Body of pancreas (tissue), 4 donors: Measurements from ENCODE around the gene ARHGAP4. TPM values are rescaled to one million over a fixed set of nuclear protein-coding genes. Genes with fewer than 3 reads are reported as not detected.

ENCODE experiments used
- ATAC-seq: fragments of 150-250 bp; one replicate; pipeline ENCODE4 v1.9.1; 2016
- DNase-seq, 4 donors: peaks; one replicate each; pipeline ENCODE4 v3.0.0-alpha.2; 2019
- H3K27ac ChIP-seq, 4 donors: fragments of 200-600 bp; sonication (generic); 1 replicate in 3 of 4; 2 replicates in 1 of 4; pipeline versions ENCODE4 v1.5.1 to v1.6.1; 2016 to 2019; ENCODE audit warnings: mild to moderate bottlenecking in 1 of 4, mixed read lengths in 1 of 4, moderate library complexity in 1 of 4
- H3K27me3 ChIP-seq, 2 donors: fragments of 200-600 bp; sonication (generic); one replicate each; pipeline ENCODE4 v1.6.0; 2016; ENCODE audit warnings: mild to moderate bottlenecking in 1 of 2
- H3K36me3 ChIP-seq, 2 donors: fragments of 200-600 bp; sonication (generic); replicated peaks in 1 of 2; 2 replicates each; pipeline ENCODE4 v1.5.1; 2016; ENCODE audit warnings: low read depth in 2 of 2; ENCODE audit not compliant: insufficient read depth in 1 of 2
- H3K4me1 ChIP-seq: fragments of 200-600 bp; sonication (generic); one replicate; pipeline ENCODE4 v1.6.0; 2016
- H3K4me3 ChIP-seq, 2 donors: fragments of 200-600 bp; sonication (generic); 1 replicate in 1 of 2; 2 replicates in 1 of 2; pipeline ENCODE4 v1.5.1; 2016 to 2019
- H3K9me3 ChIP-seq, 3 donors: fragments of 200-600 bp; sonication (generic); 1 replicate in 2 of 3; 2 replicates in 1 of 3; pipeline ENCODE4 v1.5.1; 2016
- CTCF ChIP-seq, 7 experiments: fragments of 450-650 bp in 4 of 7; fragments of 200-600 bp in 3 of 7; sonication (generic) in 3 of 7; IDR thresholded peaks; one replicate each; pipeline ENCODE4 v1.5.1; 2016 to 2019; ENCODE audit warnings: antibody characterized with exemption in 7 of 7
- POLR2A ChIP-seq, 3 donors: fragments of 450-650 bp; IDR thresholded peaks; one replicate each; pipeline ENCODE4 v1.6.1; 2016; ENCODE audit warnings: antibody characterized with exemption in 3 of 3, mild to moderate bottlenecking in 2 of 3
- WGBS, 2 donors: methylation state at CpG; one replicate each; pipeline ENCODE4 v1.1.5; 2017; 5-methylcytosine and 5-hydroxymethylcytosine counted together
- intact Hi-C: fragments of 100-400 bp; cut with DNase I; formaldehyde crosslinking; loops from one replicate; pipeline ENCODE4 v1.15.1; 2023
- total RNA-seq, 2 donors: library from RNA; depleted of rRNA; stranded (reverse); fragments of >200 nt; gene quantifications; one replicate each; pipeline ENCODE4 v1.1.0, GENCODE V29; 2016

ARHGAP4 gene
- total RNA-seq, 2 donors from 2014 or later = 8.6 to 16.6 TPM

- H3K27ac ChIP-seq = no peak overlapping the region
- no peaks in the 10 kb centered on the region for H3K4me1 ChIP-seq
- 48% methylated on average over 3 of the region's 3 CpGs; no CpG with 5 or more reads in 1 of the 2 donors for WGBS, 2 donors
- no peaks in the 10 kb centered on the region for H3K36me3 ChIP-seq
- no peaks in the 10 kb centered on the region for H3K9me3 ChIP-seq
- DNase-seq (no peak), ATAC-seq (no peak)
- TF ChIP-seq CTCF (IDR thresholded peaks at IDR 0.05) (no peak), POLR2A (IDR thresholded peaks at IDR 0.05) (no peak)
- intact Hi-C loops = no loop called here
- no peak overlapping the region for H3K4me3 ChIP-seq
- H3K27me3 ChIP-seq = no peaks in the 10 kb centered on the region
These were observed 50.0 kb downstream of the ARHGAP4 start for GRCh38 chrX:153876112-153876491.

- intact Hi-C loops = no loop called here
- TF ChIP-seq CTCF (IDR thresholded peaks at IDR 0.05) = no peak
- TF ChIP-seq POLR2A (IDR thresholded peaks at IDR 0.05) = no peak
- ATAC-seq (peak; percentile 73), DNase-seq (peak; percentile 33 to 60 (median 48))
- no peaks in the 10 kb centered on the region for H3K27me3 ChIP-seq
- H3K27ac ChIP-seq = no peak overlapping the region
- H3K4me3 ChIP-seq = no peak overlapping the region
- no peaks in the 10 kb centered on the region for H3K36me3 ChIP-seq
- H3K4me1 ChIP-seq = no peaks in the 10 kb centered on the region
- WGBS, 2 donors = 1 to 2% methylated on average over 7 to 37 of the region's 42 CpGs
- H3K9me3 ChIP-seq = no peaks in the 10 kb centered on the region
These were observed 50.5 kb downstream of the ARHGAP4 start for GRCh38 chrX:153875391-153876111.

- WGBS, 2 donors = 69 to 86% methylated on average over 7 to 11 of the region's 13 CpGs
- ATAC-seq = no peak
- no peak overlapping the region for H3K4me3 ChIP-seq
- intact Hi-C loops = no loop called here
- H3K9me3 ChIP-seq = no peaks in the 10 kb centered on the region
- H3K27ac ChIP-seq = no peak overlapping the region
- TF ChIP-seq POLR2A (IDR thresholded peaks at IDR 0.05) (no peak), CTCF (IDR thresholded peaks at IDR 0.05) (no peak)
- no peaks in the 10 kb centered on the region for H3K27me3 ChIP-seq
- H3K4me1 ChIP-seq = no peaks in the 10 kb centered on the region
- DNase-seq = no peak
- H3K36me3 ChIP-seq = no peaks in the 10 kb centered on the region
These were observed 51.5 kb downstream of the ARHGAP4 start for GRCh38 chrX:153874366-153875125.

GRCh38 chrX:153874085-153874365 lies 52.0 kb downstream of the ARHGAP4 start:
- intact Hi-C loops = no loop called here
- Histone ChIP-seq H3K36me3 (no peaks in the 10 kb centered on the region), H3K27ac (no peak overlapping the region), H3K27me3 (no peaks in the 10 kb centered on the region), H3K9me3 (no peaks in the 10 kb centered on the region), H3K4me1 (no peaks in the 10 kb centered on the region), H3K4me3 (no peak overlapping the region)
- TF ChIP-seq POLR2A (IDR thresholded peaks at IDR 0.05) = no peak
- TF ChIP-seq CTCF (IDR thresholded peaks at IDR 0.05) = no peak
- DNase-seq (no peak), ATAC-seq (no peak)
- WGBS, 2 donors = 40 to 45% methylated on average over 1 to 2 of the region's 3 CpGs
